Activated naive CD4-positive, alpha-beta T cell treated with Interleukin-2 at 50 U/mL for 16 hours (primary cell): ENCODE results near the gene MED27.

Source experiments
- DNase-seq: peaks from one replicate; pipeline ENCODE4 v3.0.0-alpha.2; 2020

The MED27 gene

GRCh38 chr9:131848570-131849160, 231.0 kb downstream of the MED27 start:
- no peak for DNase-seq

GRCh38 chr9:131847665-131848354, 231.9 kb downstream of the MED27 start:
- no peak for DNase-seq

GRCh38 chr9:131845305-131846298, 234.1 kb downstream of the MED27 start:
- DNase-seq: peak; percentile 9

GRCh38 chr9:131844745-131845118, 234.9 kb downstream of the MED27 start:
- no peak for DNase-seq

- no peak for DNase-seq
Observed at GRCh38 chr9:131843989-131844744, 235.5 kb downstream of the MED27 start.

- DNase-seq: no peak
Observed at GRCh38 chr9:131841765-131842318, 237.8 kb downstream of the MED27 start.

GRCh38 chr9:131840751-131841702, 238.6 kb downstream of the MED27 start:
- DNase-seq: no peak

GRCh38 chr9:131840220-131840619, 239.4 kb downstream of the MED27 start:
- no peak for DNase-seq

- peak; percentile 67 for DNase-seq
Observed at GRCh38 chr9:131839281-131840084, 240.2 kb downstream of the MED27 start.

- no peak for DNase-seq
Observed at GRCh38 chr9:131838530-131839280, 241.0 kb downstream of the MED27 start.

- DNase-seq: no peak
Observed at GRCh38 chr9:131837836-131838235, 241.8 kb downstream of the MED27 start.

- DNase-seq: no peak
Observed at GRCh38 chr9:131837316-131837715, 242.4 kb downstream of the MED27 start.

GRCh38 chr9:131836607-131837315, 242.9 kb downstream of the MED27 start:
- DNase-seq: no peak

- no peak for DNase-seq
Observed at GRCh38 chr9:131836021-131836420, 243.6 kb downstream of the MED27 start.

GRCh38 chr9:131835151-131835910, 244.3 kb downstream of the MED27 start:
- DNase-seq: no peak

- no peak for DNase-seq
Observed at GRCh38 chr9:131834721-131835120, 244.9 kb downstream of the MED27 start.

GRCh38 chr9:131833906-131834305, 245.8 kb downstream of the MED27 start:
- no peak for DNase-seq

GRCh38 chr9:131833083-131833482, 246.6 kb downstream of the MED27 start:
- DNase-seq: no peak
